ENCODE results near the gene SHTN1. TPM values are rescaled to one million over a fixed set of nuclear protein-coding genes. Genes with fewer than 3 reads are reported as not detected.

The SHTN1 gene
- total RNA-seq, 1 donor from 2014 or later = not detected

DNA sequence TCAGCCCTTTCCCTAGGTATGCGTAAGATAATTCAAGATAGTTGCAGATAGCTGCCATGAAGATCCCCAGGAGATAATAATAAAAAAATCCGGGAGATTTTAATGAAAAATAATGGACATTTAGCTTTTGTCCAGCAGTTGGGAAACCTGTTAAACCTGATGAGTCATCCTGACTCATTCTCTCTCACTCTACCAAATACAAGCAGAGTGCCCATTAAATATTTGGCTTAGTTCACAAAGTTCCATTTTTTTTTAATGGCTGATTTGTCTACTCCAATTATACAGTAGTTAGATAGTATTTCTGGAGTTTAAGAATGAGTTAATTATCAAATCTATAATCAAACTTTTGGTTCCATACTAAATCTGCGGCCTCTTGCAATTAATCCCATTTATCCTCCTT lies 2.1 kb upstream of the SHTN1 start:
- Mint-ChIP-seq H3K4me3 (no peak overlapping the region), H3K27ac (no peak overlapping the region), H3K9me3 (no peaks in the 10 kb centered on the region), H3K4me1 (peaks cover 8% of the 10 kb centered on the region), H3K27me3 (peaks cover 31% of the 10 kb centered on the region), H3K36me3 (ENCODE audit: low read depth) (no peaks in the 10 kb centered on the region)
- intact Hi-C loops (cut with micrococcal nuclease) = no loop called here
- ChIA-PET CTCF (no interaction called here), POLR2A (no interaction called here)
- ATAC-seq (ENCODE audit: low read depth) (no peak), DNase-seq (no peak)
- TF ChIP-seq, protein P1, sequence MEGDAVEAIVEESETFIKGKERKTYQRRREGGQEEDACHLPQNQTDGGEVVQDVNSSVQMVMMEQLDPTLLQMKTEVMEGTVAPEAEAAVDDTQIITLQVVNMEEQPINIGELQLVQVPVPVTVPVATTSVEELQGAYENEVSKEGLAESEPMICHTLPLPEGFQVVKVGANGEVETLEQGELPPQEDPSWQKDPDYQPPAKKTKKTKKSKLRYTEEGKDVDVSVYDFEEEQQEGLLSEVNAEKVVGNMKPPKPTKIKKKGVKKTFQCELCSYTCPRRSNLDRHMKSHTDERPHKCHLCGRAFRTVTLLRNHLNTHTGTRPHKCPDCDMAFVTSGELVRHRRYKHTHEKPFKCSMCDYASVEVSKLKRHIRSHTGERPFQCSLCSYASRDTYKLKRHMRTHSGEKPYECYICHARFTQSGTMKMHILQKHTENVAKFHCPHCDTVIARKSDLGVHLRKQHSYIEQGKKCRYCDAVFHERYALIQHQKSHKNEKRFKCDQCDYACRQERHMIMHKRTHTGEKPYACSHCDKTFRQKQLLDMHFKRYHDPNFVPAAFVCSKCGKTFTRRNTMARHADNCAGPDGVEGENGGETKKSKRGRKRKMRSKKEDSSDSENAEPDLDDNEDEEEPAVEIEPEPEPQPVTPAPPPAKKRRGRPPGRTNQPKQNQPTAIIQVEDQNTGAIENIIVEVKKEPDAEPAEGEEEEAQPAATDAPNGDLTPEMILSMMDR (IDR thresholded peaks at IDR 0.05) = no peak

GRCh38 chr10:117005527-117006055 lies 604 bp upstream of the SHTN1 start:
- Mint-ChIP-seq H3K27me3 (peaks cover 37% of the 10 kb centered on the region), H3K36me3 (ENCODE audit: low read depth) (no peaks in the 10 kb centered on the region), H3K4me3 (peak overlapping the region; percentile 35), H3K9me3 (no peaks in the 10 kb centered on the region), H3K27ac (no peak overlapping the region), H3K4me1 (peaks cover 8% of the 10 kb centered on the region)
- ATAC-seq (ENCODE audit: low read depth) (no peak), DNase-seq (no peak)
- intact Hi-C loops (cut with micrococcal nuclease) = no loop called here
- ChIA-PET CTCF (no interaction called here), POLR2A (no interaction called here)
- TF ChIP-seq, protein P1 (IDR thresholded peaks at IDR 0.05) = no peak

DNA sequence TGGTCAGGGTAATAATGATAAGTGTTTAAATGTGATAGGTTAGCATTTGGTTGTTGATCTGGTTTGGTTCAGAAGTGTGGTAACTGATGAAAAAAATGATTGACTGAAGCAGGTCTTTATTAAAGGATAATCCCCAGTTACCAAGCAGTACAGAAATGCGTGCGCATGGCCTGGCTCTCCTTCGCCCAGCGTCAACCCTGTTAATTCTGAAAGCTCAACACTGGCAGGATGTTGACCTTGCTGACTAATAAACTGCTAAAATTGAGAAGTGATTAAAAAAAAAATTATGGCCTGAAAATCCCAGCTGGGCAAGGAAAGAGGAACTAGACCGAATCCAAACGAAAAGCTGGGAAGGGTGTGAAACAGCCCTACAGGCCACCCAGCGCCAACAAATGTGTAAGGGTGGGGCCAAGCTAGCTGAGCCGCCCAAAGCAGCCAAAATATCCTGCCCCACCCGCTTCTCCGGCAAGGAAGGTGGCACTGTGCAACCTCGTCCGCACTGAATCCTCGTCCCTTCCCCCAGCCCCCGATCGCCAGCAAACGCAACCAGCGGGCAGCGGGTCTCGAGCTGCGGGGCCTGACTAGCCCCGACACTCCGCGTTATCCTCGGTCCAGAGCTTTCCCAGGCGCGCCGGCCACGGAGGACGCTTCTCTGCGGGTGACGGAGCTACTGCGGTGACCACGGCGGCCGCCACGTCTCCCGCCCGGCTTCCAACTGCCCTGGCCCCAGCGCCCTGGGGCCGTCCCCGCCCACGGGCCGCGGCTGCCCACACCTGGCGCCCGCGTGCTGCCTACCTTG lies 561 bp downstream of the SHTN1 start:
- Mint-ChIP-seq H3K27me3 (peaks cover 37% of the 10 kb centered on the region), H3K27ac (no peak overlapping the region), H3K36me3 (ENCODE audit: low read depth) (no peaks in the 10 kb centered on the region), H3K4me3 (peak overlapping the region; percentile 80), H3K4me1 (peaks cover 8% of the 10 kb centered on the region), H3K9me3 (no peaks in the 10 kb centered on the region)
- DNase-seq = no peak
- TF ChIP-seq, protein P1 (IDR thresholded peaks at IDR 0.05) = no peak
- ChIA-PET CTCF (interaction anchor here (1.0 to 1.3 kb wide), 2 partner anchors 170 to 207 kb away, joined by 3 read pairs; no protein-coding TSS in a partner anchor), POLR2A (no interaction called here)
- intact Hi-C loops (cut with micrococcal nuclease) = no loop called here
- peak; percentile 37 for ATAC-seq (ENCODE audit: low read depth)

GRCh38 chr10:117003336-117003735 lies 1.7 kb downstream of the SHTN1 start:
- H3K27ac Mint-ChIP-seq = no peak overlapping the region
- TF ChIP-seq, protein P1 (IDR thresholded peaks at IDR 0.05) = no peak
- CTCF ChIA-PET = no interaction called here
- H3K36me3 Mint-ChIP-seq (ENCODE audit: low read depth) = no peaks in the 10 kb centered on the region
- peaks cover 8% of the 10 kb centered on the region for H3K4me1 Mint-ChIP-seq
- POLR2A ChIA-PET = no interaction called here
- DNase-seq (no peak), ATAC-seq (ENCODE audit: low read depth) (no peak)
- no peaks in the 10 kb centered on the region for H3K9me3 Mint-ChIP-seq
- no peak overlapping the region for H3K4me3 Mint-ChIP-seq
- intact Hi-C loops (cut with micrococcal nuclease) = no loop called here
- H3K27me3 Mint-ChIP-seq = peaks cover 32% of the 10 kb centered on the region

DNA sequence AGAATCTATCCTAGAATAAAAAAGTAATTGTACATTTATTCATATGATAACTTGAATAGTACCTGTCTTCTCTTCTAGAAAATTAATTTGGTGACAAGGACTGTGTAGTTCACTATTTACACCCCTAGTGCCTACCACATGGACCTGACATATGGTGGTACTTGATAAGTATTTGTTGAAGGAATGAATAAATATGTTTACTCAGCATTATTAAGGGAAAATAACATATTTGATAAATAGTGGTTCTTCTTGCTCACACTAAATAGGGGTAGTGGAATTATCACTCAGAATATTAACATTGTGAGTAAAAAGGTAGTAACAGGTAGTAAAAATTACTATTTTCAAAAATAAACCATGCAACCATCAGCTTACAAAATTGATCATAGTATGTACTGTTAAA lies 2.8 kb downstream of the SHTN1 start:
- Mint-ChIP-seq H3K4me3 (no peak overlapping the region), H3K36me3 (ENCODE audit: low read depth) (no peaks in the 10 kb centered on the region), H3K4me1 (peaks cover 8% of the 10 kb centered on the region), H3K27me3 (peaks cover 32% of the 10 kb centered on the region), H3K9me3 (no peaks in the 10 kb centered on the region), H3K27ac (no peak overlapping the region)
- TF ChIP-seq, protein P1 (IDR thresholded peaks at IDR 0.05) = no peak
- intact Hi-C loops (cut with micrococcal nuclease) = no loop called here
- ChIA-PET CTCF (no interaction called here), POLR2A (no interaction called here)
- DNase-seq (no peak), ATAC-seq (ENCODE audit: low read depth) (no peak)
